Measurements from ENCODE around the gene TIMM23.
"Not testable (repeated sequence)": the region's sequence is repeated elsewhere in the genome, so short reads cannot be mapped to it uniquely, and the experiment has no call there.

Gene TIMM23

DNA sequence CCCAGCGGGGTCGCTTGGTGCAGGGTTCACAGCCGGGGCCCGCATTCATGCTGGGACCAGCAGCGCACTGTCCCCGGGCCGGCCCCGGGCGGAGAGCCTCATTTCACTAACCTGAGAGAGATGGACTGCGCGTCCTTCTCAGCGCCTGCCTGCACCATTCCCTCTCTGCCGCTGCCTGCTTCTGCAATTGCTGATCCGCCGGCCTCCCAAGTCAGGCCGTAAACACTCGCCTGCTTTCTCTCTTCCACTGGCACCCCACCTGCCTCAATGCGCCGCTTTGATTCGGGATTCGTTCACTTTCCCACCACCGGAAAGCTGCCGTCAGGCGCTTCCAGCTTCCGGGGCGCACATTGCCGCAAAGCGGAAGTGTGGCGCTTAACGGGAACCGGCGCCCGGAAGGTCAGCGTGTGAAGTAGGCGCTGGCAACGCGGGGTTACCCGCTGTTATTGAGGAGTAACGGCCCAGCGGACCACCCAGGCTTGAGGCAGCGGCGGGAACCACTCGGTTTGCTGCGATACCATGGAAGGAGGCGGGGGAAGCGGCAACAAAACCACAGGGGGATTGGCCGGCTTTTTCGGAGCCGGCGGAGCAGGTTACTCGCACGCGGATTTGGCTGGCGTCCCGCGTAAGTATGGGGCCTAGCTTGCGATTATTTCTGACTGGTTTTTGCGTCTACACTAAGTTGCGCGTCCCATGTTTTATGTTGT is at the start of gene TIMM23:
TIMM23 (plus strand) TSS at position 384 of the 707 bp plus-strand sequence; CDS start at position 520, 136 bp downstream.
- DNase-seq: peak; percentile 49

GRCh38 chr10:45926790-45927189 is 45.5 kb upstream of the TIMM23 start:
- DNase-seq: not testable (repeated sequence)

- not testable (repeated sequence) for DNase-seq
These were observed 41.0 kb upstream of the TIMM23 start for GRCh38 chr10:45931305-45931704.

DNA sequence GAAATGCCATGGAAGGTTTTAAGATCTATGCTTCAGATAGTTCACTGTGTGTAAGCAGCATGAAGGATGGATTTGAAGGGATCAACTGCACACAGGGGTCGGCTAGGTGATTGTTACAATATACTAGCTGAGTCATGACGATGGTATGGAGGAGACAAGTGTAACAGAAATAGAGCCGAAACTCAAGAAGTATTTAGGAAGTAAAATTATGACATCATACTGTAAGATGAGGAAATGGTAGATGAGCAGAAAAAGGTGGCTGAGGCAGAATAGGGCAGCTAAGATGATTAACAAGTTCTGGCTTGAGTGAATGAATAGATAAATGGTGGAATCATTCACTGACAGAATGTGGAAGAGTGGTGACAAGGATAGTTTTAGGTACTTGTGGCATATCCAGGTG is 37.5 kb upstream of the TIMM23 start:
- DNase-seq: not testable (repeated sequence)

DNA sequence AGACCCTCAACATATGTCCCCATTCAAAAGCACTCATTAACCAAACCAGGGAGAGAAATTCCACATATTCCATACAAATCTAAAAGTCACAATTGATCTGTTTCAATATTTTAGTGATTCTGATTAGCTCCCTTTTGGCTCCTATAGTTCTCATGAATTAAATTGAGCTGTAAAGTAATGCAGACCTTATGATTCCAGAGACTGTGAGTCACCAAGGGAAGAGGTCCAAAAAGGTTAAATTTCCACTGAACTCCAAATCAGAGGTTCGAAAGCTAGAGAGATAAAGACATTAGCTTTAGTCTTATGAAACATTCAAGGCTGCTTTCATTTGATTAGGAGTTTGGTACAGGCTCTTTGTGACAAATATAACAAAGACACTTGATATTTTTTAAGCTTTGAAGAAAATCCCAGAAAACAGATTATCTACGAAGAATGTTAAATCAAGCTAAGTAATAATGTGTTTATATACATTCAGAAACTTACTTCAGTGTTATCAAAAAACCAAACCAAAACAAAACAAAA is 33.1 kb upstream of the TIMM23 start:
- not testable (repeated sequence) for DNase-seq

- not testable (repeated sequence) for DNase-seq
These were observed 31.1 kb upstream of the TIMM23 start for GRCh38 chr10:45941196-45941595.

DNA sequence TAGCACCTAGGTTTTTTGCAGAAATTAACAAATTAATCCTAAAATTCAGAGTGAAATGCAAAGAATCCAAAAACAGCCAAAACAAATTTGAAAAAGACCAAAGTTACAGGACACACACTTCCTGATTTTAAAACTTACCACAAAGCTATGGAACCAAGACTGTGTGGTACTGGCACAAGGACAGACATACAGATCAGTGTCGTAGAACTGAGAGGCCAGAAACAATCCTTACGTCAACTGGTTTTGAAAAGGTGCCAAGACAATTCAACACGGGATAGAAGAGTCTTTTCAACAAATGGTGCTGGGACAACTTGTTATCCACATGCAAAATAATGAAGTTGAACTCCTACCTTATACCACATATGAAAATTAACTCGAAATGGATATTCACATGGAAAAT is 26.8 kb upstream of the TIMM23 start:
- DNase-seq: not testable (repeated sequence)

GRCh38 chr10:45947363-45947762 is 24.9 kb upstream of the TIMM23 start:
- not testable (repeated sequence) for DNase-seq

GRCh38 chr10:45948801-45949200 is 23.5 kb upstream of the TIMM23 start:
- DNase-seq: not testable (repeated sequence)

DNA sequence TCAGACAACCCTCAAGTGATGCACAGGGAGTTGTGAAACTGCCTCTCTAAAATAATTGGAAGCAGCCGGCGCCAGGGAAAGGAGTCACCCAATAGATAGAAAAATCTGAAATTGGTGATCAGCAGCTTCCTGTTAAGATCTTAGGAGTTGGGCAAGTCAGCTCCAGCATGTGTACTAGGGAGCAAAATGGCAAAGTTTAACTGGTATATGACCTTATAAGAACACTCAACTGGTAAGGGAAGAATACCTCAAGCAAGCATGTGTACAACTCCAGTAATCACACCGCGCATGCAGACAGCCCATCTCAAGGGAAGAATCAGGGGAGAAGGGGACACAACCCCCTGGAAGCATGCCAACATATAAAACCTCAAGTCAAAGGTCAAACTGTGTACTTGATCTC is 17.9 kb upstream of the TIMM23 start:
- not testable (repeated sequence) for DNase-seq

DNA sequence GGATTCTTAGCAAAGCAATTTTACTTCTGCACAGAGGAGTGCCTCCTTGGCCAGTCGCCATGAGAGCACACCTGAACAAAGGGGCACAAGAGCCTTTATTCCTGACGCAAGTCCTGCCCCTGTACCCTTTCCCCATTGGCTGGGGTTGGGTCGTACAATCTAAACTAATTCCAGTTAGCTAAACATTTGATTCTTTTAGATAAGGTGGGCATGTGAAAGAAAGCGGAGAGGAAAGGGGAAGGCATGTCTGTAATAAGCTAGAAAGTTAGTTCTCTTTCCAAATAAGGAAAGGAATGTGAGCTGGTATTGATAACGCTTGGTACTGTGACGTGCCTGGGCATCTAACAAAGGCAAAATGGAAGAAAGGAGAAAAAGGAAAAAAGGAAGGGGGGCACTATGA is 15.7 kb upstream of the TIMM23 start:
- DNase-seq: not testable (repeated sequence)

GRCh38 chr10:45957928-45958327 is 14.4 kb upstream of the TIMM23 start:
- DNase-seq: not testable (repeated sequence)

DNA sequence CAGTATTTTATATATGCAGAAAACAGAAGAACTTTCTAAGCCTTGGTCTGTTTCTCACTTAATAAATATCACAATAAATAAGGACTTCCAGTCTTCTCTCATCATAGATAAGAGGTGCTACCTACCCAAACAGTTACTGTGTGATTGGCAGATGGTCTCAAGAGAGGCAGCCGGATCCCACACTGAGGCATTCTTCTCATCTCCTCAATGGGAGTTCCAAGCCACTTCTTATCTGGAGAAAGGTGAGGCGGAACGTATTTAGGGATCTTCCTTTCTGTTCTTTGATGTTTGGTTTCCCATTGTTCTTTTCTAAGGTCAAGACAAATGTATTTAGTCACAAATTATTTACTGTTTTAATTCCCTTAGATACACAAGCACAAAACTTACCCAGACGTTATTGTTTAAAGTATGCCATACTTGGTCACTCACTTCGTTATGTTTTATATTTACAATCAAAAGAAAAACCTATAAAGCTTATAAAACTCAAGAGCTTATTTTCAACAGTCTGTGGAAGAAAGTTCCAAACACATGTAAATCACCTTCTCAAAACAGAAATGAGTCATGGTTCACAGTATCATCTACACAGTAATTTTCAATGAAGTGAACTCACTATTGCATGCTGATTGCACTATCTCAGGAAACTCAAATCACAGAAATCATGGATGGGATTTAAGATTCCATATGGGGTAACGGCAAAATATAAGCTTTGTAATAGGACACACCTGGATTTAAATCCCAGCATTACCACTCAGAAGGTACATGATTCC is 9.4 kb upstream of the TIMM23 start:
- DNase-seq: not testable (repeated sequence)

- DNase-seq: not testable (repeated sequence)
These were observed 1.3 kb upstream of the TIMM23 start for GRCh38 chr10:45971019-45971418.

DNA sequence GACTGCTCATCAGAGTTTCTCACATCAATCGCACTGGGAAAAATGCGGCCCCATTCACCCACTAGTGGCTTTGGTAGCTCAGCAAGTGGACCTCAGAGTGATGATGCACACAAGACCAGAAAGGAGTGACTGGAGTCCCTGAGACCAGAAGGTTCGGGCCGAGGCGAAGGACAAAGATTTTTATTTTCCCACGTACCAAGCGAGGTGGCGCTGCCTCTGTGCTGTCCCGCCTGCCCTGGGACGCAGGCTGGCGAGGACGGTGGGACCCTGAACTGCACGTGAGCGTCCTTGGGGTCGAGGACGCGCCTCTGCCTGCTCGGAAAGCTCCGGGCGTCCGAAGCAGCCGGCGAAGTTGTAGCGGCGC is 565 bp upstream of the TIMM23 start:
- DNase-seq: not testable (repeated sequence)

- not testable (repeated sequence) for DNase-seq
These were observed 502 bp downstream of the TIMM23 start for GRCh38 chr10:45972813-45973169.

GRCh38 chr10:45974041-45974440 is 1.8 kb downstream of the TIMM23 start:
- not testable (repeated sequence) for DNase-seq

DNA sequence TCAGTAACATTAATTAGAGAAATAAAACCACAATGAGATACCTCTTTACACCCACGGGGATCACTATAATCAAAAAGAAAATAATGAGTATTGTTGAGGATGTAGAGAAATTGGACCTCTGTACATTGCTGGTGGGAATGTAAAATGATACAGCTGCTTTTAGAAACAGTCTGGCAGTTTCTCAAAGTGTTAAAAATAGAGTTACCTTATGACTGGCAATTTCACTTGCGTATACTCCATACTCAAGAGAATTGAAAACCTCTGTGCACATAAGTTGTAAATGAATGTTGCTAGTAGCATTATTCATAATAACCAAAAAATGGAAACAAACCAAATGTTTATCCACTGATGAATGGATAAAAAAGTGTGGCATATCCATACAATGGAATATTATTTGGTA is 6.3 kb downstream of the TIMM23 start:
- DNase-seq: not testable (repeated sequence)

DNA sequence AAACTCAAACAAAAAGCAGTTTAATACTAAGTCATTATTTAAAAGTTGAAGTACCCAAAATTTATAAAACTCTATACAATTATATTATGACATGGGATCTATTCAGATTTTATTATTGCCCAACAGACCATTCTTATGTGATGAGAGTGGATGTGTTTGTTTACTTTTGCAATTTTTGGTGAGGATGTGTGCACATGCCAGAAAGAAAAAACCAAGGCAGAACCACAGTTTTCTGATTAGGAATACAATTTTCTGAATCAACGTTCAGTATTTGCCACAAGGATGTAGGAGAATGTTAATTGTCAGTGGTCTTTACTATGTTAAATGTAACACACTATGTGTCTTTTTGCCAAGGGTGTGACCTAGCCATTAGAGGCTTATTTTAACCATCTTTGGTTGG is 9.1 kb downstream of the TIMM23 start:
- DNase-seq: not testable (repeated sequence)

DNA sequence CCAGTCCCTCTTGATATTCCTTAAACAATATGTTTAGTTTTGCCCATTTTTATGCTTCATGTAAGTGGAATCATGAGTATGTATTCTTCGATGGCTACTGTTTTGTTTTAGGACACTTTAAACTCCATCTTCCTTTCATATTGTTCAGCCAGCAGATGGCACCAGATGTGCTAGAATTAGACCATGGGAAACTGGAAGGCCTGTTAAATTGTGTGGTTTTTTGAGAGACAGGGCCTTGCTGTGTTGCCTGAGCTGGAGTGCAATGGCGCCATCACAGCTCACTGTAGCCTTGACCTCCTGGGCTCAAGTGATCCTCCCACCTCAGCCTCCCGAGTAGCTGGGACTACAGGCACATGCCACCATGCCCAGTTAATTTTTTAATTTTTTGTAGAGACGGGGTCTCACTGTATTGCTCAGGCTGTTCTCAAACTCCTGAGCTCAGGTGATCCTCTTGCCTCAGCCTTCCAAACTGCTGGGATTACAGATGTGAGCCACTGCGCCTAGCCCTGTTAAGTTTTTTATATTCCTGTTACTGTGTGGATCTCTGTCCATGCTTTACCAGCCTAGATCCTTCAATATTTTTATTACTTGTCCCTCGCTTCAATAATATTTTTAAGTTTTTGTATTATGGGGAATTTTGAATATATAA is 11.4 kb downstream of the TIMM23 start:
- DNase-seq: not testable (repeated sequence)

GRCh38 chr10:45984473-45984872 is 12.2 kb downstream of the TIMM23 start:
- DNase-seq: not testable (repeated sequence)

- DNase-seq: not testable (repeated sequence)
These were observed 13.3 kb downstream of the TIMM23 start for GRCh38 chr10:45985590-45985989.

GRCh38 chr10:45997557-45997956 is 25.3 kb downstream of the TIMM23 start:
- DNase-seq: no peak

All from COR-L47 (cell line).